ENCODE measurements around the gene CD69. TPM values are rescaled to one million over a fixed set of nuclear protein-coding genes. Genes with fewer than 3 reads are reported as not detected.
A peak's percentile ranks its signal among the peaks of the same experiment; 100 is the strongest.

Gene CD69
- total RNA-seq, 1 donor from 2014 or later: 0.78 TPM

DNA sequence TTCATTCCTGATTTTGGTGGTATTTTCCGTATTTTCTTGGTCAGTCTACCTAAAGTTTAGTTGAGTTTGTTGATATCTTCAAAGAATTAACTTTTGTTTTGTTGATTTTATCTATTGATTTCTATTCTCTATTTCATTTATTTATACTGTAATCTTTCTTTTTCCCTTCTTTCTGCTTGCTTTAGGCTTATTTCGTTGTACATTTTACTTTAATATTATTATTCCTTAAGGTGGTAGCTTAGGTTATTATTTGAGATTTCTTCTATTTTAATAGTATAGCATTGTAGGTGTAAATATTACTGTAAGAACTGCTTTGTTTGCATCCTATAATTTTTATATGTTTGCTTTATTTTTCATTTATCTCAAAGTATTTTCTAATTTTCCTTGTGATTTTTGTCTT, 45.2 kb upstream of the CD69 start:
- TF ChIP-seq, protein P1, sequence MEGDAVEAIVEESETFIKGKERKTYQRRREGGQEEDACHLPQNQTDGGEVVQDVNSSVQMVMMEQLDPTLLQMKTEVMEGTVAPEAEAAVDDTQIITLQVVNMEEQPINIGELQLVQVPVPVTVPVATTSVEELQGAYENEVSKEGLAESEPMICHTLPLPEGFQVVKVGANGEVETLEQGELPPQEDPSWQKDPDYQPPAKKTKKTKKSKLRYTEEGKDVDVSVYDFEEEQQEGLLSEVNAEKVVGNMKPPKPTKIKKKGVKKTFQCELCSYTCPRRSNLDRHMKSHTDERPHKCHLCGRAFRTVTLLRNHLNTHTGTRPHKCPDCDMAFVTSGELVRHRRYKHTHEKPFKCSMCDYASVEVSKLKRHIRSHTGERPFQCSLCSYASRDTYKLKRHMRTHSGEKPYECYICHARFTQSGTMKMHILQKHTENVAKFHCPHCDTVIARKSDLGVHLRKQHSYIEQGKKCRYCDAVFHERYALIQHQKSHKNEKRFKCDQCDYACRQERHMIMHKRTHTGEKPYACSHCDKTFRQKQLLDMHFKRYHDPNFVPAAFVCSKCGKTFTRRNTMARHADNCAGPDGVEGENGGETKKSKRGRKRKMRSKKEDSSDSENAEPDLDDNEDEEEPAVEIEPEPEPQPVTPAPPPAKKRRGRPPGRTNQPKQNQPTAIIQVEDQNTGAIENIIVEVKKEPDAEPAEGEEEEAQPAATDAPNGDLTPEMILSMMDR (IDR thresholded peaks at IDR 0.05; ENCODE audit: unreplicated experiment): no peak
- Mint-ChIP-seq H3K27ac (no peak overlapping the region), H3K4me1 (no peaks in the 10 kb centered on the region), H3K27me3 (ENCODE audit: low read depth) (no peaks in the 10 kb centered on the region), H3K4me3 (no peak overlapping the region), H3K9me3 (peaks cover 8% of the 10 kb centered on the region), H3K36me3 (no peaks in the 10 kb centered on the region)
- no peak for DNase-seq (ENCODE audit: low spot score in 2 of 2, unreplicated experiment in 2 of 2)

- Mint-ChIP-seq H3K36me3 (no peaks in the 10 kb centered on the region), H3K27ac (no peak overlapping the region), H3K4me1 (peaks cover 5% of the 10 kb centered on the region), H3K9me3 (peaks cover 8% of the 10 kb centered on the region), H3K4me3 (no peak overlapping the region), H3K27me3 (ENCODE audit: low read depth) (no peaks in the 10 kb centered on the region)
- no peak for DNase-seq (ENCODE audit: low spot score in 2 of 2, unreplicated experiment in 2 of 2)
- TF ChIP-seq, protein P1 (IDR thresholded peaks at IDR 0.05; ENCODE audit: unreplicated experiment): no peak
Measured at GRCh38 chr12:9799961-9800360, 39.3 kb upstream of the CD69 start.

DNA sequence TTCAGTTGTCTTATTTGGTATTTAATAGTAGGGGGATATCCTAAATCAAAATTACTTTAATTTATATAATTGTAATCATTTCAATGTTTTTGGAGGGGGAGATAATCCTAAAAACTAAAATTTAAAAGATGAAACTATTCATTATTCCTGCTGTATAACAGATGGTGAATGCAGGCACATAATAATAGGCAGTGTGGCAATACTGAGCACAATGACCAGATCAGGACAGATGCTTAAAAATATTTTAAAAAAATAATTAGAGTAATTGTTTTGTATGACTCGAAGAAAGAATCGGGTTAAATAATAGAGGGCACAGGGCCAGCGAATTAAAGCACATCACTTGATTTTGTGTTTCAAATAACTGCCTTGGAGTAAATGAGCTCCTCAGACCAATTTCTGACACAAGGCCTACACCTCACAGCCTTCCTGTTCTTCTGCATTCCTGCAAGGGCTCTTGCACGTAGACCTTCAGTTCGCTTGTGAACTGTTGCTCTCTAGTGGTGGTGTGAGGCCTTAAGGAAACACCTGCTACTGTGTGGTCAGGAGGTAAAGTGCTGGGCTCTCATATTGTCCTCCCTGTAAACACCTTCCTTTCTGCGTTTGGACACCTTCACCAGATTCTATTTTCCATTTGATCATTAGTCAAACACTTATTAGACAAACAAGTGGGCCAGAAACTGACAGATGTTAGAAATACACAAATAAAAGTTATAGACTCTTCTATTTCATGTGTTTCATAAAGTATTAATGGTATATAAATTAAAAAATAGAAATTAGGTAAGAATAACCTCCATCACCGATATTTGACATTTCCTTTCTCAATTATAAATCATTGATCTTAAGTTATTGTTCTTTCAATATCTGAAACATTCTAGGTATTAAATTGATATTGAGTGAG, 37.3 kb upstream of the CD69 start:
- no peak for DNase-seq (ENCODE audit: low spot score in 2 of 2, unreplicated experiment in 2 of 2)
- Mint-ChIP-seq H3K36me3 (no peaks in the 10 kb centered on the region), H3K27me3 (ENCODE audit: low read depth) (no peaks in the 10 kb centered on the region), H3K4me3 (no peak overlapping the region), H3K4me1 (peaks cover 11% of the 10 kb centered on the region), H3K27ac (peak overlapping the region; percentile 72), H3K9me3 (peaks cover 8% of the 10 kb centered on the region)
- TF ChIP-seq, protein P1 (IDR thresholded peaks at IDR 0.05; ENCODE audit: unreplicated experiment): no peak

DNA sequence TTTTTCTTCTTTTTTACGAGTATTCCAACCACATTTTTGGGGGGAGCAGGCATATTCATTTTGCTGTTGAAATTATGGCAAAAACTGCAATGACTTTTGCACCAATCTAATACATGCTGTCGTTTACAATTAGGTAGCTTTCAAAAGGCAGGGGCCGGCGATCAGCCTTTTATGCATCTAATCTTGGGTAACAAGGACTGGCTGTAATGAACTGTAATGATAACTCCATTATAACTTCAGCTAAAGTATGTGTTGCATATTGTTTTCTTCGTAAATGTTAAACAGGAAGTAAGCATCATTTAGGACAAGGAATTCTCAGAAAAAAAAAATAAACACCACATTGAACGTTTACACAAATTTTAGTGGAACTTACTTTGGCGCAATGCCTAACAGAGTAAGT, 36.3 kb upstream of the CD69 start:
- Mint-ChIP-seq H3K4me3 (no peak overlapping the region), H3K27me3 (ENCODE audit: low read depth) (no peaks in the 10 kb centered on the region), H3K4me1 (peaks cover 11% of the 10 kb centered on the region), H3K36me3 (no peaks in the 10 kb centered on the region), H3K27ac (no peak overlapping the region), H3K9me3 (peaks cover 5% of the 10 kb centered on the region)
- DNase-seq (ENCODE audit: low spot score in 2 of 2, unreplicated experiment in 2 of 2): no peak
- TF ChIP-seq, protein P1 (IDR thresholded peaks at IDR 0.05; ENCODE audit: unreplicated experiment): no peak

DNA sequence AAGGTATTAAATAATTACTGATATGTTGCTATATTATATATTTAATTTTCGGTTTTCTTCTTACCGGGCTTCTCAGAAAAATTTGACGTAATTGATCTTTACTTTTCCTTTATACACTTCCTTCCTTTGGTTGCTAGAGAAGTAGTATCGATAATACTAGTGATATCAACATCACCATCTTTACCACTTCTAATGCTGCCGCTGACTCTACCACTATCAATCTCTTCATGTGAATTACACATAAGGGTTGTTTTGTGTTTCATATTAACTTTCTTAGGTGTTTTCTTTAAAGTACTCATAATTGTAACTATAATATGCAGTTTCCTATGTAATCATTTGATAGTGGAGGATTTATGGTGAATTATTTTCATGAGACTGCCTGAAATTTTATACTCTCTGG, 35.6 kb upstream of the CD69 start:
- TF ChIP-seq, protein P1 (IDR thresholded peaks at IDR 0.05; ENCODE audit: unreplicated experiment): no peak
- no peaks in the 10 kb centered on the region for H3K27me3 Mint-ChIP-seq (ENCODE audit: low read depth)
- H3K27ac Mint-ChIP-seq: no peak overlapping the region
- H3K4me1 Mint-ChIP-seq: peaks cover 11% of the 10 kb centered on the region
- no peaks in the 10 kb centered on the region for H3K36me3 Mint-ChIP-seq
- no peak overlapping the region for H3K4me3 Mint-ChIP-seq
- DNase-seq (ENCODE audit: low spot score in 2 of 2, unreplicated experiment in 2 of 2): no peak
- H3K9me3 Mint-ChIP-seq: peaks cover 5% of the 10 kb centered on the region
